RKO (cell line): ENCODE results near the gene GOLGA1.
"Not testable (repeated sequence)": the region's sequence is repeated elsewhere in the genome, so short reads cannot be mapped to it uniquely, and the experiment has no call there.

Source experiments
- DNase-seq: peaks from one replicate; pipeline ENCODE4 v3.0.0-alpha.2; 2016; ENCODE audit warnings: low spot score

The GOLGA1 gene

DNA sequence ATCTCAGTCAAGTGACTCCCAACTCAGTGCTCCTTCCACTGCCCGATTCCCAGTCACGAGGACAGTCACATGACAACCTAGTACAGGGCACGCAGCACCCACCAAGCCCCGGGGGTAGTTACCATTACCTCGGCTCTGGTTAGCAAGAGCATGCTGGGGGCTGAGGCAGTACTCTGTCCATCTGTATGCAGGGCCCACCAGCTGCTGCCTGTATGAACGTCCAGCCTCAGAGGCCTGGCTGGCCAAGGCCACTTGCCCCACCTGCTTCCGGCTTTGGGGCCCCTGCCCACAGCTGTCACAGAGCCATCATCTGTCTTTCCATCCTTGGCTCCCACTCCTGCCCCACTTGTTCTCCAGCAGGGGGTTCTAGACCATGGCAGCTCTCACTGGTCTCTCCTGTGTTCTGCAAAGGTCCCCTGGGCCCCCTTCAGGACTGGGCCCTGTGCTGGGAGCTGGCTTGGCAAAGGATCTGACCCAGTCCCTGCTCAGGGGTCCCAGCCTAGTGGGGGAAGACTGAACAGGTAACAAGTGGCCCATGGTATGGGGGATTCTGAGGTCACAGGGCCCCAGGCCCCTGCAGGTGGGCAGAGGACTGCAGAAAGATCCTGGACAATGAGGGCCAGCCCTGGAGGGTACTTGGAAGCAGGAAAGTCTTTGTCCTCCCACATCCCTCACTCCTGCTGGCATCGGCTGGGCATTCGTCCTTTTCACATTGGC lies 82.4 kb downstream of the GOLGA1 start:
- DNase-seq = no peak

DNA sequence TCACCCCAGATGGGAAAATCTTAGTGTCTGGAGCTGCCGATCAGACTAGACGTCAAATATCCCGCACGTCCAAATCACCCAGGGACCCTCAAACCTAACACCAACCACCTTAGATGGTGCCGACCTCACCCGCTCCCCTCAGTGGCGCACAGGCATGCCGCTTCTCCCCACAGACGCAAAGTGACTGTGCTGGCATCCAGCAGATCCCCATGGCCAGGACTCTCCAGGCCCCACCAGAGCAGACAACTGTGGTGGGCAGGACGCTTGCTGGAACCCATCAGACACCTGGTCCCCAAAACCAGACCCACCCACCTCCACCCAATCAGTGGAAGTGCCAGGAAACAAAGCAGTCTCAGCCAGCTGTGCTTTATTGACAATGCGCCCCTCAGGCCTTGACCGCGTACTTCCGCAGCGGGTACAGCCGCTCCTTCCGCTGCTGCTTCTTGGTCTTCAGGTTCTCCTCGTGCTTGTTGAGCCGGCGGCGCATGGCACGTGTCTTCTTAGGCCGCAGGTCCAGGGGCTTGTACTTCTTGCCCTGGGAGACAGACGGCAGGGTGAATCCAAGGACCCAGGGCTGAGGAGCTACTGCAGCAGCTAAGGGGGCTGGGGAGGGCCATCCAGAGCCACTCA lies 83.2 kb downstream of the GOLGA1 start:
- no peak for DNase-seq

DNA sequence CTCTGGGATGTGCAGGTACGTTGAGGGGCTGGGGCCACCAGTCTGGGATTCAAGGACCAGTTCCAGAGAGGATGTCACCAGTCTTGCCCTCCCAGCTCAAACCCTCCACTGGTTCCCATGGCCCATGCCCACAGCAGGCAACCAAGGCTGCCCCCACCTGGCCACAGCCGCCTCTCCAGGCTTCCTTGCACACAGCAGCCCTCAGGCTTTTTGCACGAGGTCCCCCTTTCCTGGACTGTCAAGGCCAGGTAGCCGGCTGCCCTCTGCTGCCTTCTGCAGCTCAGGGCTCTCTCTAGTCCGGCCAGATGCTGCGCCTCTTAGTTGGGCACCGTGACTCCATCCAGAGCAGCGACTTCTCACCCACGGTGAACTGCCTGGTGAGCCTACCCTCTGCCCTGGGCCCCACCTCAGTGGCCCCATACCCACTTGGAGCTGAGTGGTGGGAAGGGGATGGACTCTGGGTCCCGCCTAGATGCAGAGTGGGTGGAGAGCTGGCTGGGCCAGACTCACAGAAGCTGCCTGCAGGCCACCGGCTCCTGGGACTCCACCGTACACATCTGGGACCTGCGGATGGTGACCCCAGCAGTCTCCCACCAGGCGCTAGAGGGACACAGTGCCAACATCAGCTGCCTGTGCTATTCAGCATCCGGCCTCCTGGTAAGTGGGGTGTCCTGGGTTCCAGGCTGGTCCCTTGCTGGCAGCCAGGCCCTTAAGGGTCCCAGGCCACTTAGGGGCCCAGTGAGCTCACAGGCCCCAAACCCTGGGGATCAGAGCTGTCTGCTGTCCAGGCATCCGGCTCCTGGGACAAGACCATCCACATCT lies 84.7 kb downstream of the GOLGA1 start:
- DNase-seq = peak; percentile 73

DNA sequence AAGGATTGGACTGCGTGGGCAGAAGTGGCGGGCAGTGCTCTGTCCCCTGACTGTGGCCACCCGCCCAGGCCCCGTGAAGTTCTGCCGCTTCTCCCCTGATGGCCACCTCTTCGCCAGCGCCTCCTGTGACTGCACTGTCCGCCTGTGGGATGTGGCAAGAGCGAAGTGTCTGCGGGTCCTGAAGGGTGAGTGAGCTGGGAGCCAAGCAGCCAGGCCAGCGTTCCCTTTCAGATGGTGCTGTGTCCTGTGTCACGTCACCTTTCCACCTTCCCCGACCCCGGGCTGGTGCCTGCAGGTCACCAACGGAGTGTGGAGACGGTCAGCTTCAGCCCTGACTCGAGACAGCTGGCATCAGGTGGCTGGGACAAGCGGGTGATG lies 85.3 kb downstream of the GOLGA1 start:
- no peak for DNase-seq

- DNase-seq = no peak
These were observed 86.1 kb downstream of the GOLGA1 start for GRCh38 chr9:124854822-124855221.

- no peak for DNase-seq
These were observed 86.7 kb downstream of the GOLGA1 start for GRCh38 chr9:124854161-124854560.

GRCh38 chr9:124853605-124854143 lies 87.2 kb downstream of the GOLGA1 start:
- DNase-seq = no peak

DNA sequence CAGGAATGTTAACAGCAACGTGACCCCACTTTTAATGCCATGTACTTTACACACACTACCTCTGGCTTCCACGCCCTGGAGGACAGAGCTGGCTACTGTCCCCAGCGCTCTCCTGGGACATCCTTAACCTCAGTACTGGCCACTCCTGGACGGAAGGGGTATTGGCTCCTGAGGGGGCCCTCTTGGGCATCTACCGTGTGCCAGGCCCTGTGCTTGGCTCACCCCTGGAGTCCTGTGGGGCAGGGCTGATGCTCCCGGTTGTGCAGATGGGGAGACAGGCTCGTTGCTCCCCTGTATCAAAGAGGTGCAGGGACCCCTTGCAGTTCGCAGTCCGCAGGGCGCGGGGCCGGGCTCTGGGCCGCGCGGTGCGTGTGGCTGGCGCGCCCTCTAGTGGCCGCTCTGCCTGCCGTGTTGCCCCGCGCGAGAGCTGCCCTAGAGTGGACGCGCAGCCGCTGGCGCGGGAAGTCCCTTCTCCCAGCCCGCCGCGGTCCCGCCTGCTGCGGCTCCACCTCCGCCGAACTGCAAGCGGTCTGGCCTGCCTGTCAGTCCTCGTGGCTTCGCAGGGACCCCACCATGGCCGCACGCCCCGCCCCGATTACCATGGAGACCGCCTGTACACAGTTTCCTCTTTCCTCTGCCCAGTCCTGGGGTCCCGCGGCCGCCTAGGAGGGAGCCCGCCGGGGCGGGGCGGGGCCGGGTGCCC lies 87.9 kb downstream of the GOLGA1 start, which contains the start of gene WDR38:
Gene WDR38 (plus strand): TSS at position 632 of the 703 bp plus-strand sequence. CDS start 72 bp downstream, outside the sequence.
- DNase-seq = peak; percentile 92

- DNase-seq = no peak
These were observed 88.6 kb downstream of the GOLGA1 start for GRCh38 chr9:124852121-124852828.

GRCh38 chr9:124849801-124850200 lies 91.1 kb downstream of the GOLGA1 start:
- DNase-seq = no peak

DNA sequence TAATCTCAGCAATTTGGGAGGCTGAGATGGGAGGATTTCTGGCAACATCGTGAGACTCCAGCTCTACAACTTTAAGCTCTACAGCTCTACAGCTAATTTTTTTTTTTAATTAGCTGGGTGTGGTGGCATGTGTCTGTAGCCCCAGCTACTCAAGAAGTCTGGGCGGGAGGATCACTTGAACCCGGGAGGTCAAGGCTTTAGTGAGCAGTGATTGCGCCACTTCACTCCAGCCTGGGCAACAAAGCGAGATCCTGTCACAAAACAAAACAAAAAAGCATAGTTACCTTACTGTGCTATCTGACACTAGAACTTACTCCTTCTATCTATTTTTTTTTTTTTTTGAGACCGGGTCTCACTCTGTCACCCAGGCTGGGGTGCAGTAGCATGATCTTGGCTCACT lies 93.9 kb downstream of the GOLGA1 start:
- no peak for DNase-seq

GRCh38 chr9:124846467-124846866 lies 94.4 kb downstream of the GOLGA1 start:
- DNase-seq = not testable (repeated sequence)

- DNase-seq = no peak
These were observed 96.6 kb downstream of the GOLGA1 start for GRCh38 chr9:124844291-124844690.

DNA sequence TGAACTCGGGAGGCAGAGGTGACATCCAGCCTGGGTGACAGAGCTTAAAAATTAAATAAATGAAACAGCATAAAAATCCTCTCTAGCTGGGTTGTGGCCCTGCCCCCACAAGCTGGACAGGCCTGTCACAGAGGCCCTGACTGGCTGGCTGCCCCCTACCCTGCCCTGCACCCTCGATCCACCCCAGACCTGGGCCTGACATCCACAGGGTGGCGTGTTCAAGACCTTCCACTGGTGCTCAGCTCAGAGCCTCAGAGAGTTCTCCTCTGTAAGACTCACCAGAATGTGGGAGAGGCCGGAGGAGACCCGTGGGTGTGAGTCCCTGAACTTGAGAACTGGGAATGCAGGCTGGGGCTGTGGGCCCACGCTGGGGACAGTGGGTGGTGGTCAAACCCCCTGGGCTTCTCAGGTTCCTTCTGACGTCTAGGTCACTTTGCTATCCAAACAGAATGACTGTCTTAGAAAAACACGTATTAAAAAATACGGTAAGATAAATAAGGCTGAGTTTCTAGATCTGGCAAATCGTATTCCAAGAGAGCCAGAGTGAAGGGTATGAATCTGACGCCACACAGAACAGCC lies 97.3 kb downstream of the GOLGA1 start:
- DNase-seq = no peak

DNA sequence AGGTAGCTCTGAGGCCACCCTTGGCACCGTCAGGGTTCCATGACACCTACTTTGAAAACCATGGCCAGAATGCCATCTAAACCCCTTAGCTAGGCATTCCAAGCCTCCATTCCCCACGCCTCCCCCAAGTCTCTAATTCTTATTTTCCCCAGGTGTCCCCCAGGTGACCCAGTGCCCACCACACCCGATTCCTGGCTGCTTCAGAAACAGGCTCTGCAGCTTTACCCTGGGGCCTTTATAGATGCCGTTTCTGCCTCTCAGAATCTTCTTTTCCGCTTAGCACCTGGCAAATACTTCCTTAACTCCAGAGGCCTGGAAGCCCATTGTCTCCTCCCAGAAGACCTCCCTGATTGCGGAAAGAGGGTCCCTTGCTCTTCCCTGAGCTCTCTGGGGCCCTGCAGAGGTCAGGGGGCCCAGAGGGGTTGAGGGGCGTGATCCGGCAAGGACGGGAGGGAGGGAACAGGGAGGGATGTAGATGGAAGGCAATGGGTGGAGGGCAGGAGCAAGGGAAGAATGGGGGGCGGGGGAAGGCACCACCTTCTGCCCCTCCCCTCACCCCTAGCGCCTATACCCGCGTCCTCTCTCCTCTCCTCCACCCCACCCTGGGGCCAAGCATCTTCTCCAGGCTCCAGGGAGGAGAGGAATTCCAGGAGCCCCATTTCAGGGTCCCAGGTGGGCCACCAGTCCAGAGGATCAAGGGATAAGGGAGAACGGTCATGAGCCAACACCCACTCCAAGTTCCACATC lies 99.6 kb downstream of the GOLGA1 start:
- DNase-seq = no peak

GRCh38 chr9:124840300-124840833 lies 100.5 kb downstream of the GOLGA1 start:
- no peak for DNase-seq

- DNase-seq = peak; percentile 52
These were observed 101.1 kb downstream of the GOLGA1 start for GRCh38 chr9:124839612-124840299.

DNA sequence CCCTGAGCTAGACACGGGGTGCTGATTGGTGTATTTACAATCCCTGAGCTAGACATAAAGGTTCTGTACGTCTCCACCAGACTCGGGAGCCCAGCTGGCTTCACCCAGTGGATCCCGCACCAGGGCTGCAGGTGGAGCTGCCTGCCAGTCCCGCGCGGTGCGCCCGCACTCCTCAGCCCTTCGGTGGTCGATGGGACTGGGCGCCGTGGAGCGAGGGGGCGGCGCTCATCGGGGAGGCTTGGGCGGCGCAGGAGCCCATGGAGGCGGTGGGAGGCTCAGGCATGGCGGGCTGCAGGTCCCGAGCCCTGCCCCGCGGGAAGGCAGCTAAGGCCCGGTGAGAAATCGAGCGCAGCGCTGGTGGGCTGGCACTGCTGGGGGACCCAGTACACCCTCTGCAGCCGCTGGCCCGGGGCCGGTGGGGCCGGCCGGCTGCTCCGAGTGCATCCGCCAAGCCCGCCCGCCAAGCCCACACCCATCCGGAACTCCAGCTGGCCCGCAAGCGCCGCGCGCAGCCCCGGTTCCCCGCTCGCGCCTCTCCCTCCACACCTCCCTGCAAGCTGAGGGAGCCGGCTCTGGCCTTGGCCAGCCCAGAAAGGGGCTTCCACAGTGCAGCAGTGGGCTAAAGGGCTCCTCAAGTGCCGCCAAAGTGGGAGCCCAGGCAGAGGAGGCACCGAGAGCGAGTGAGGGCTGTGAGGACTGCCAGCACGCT lies 102.2 kb downstream of the GOLGA1 start:
- DNase-seq = not testable (repeated sequence)

- not testable (repeated sequence) for DNase-seq
These were observed 102.8 kb downstream of the GOLGA1 start for GRCh38 chr9:124838132-124838531.
